ENCODE data around the gene AGGF1. TPM values are rescaled to one million over a fixed set of nuclear protein-coding genes. Genes with fewer than 3 reads are reported as not detected.

AGGF1 gene
- total and polyA plus RNA-seq, 7 donors = 8.4 to 21.8 (median 16.3) TPM

DNA sequence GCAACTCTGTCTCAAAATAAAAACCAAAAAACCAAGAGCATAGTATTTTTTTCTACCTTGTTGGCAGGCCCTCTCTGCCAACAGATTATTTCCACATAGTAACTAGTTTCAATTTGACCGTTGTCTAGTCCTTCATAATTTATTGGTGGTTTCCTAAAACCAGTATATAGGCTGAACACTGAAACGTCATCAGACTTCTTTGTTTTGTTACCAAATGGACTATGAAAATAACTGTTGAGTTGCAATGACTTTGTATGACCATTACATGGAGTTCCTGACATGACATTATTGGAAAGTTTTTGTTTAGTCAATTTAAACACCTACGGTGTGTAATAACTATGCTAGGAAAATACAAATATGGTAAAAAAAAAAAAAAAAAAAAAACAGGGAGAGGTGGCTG lies 1.7 kb downstream of the AGGF1 start:
- Histone ChIP-seq H3K9me3 (no peaks in the 10 kb centered on the region), H3K4me3 (no peak overlapping the region), H3K36me3 (peaks cover 0 to 27% (median 10%) of the 10 kb centered on the region in 4 donors), H3K27me3 (no peaks in the 10 kb centered on the region), H3K27ac (no peak overlapping the region), H3K4me1 (peaks cover 0 to 18% (median 14%) of the 10 kb centered on the region in 4 donors)
- TF ChIP-seq POLR2A (IDR thresholded peaks at IDR 0.05) (no peak), CTCF (IDR thresholded peaks at IDR 0.05) (no peak), EP300 (IDR thresholded peaks at IDR 0.05) (no peak), POLR2AphosphoS5 (IDR thresholded peaks at IDR 0.05) (no peak)
- DNase-seq = no peak
- WGBS, 2 donors = 64 to 74% methylated on average over 3 of the region's 3 CpGs
- intact Hi-C loops (cut with DNase I) = loop anchor here (5.0 kb wide), 1 partner anchor 460 kb away; the partner anchor contains the start of gene WDR41

- peaks cover 0 to 35% (median 17%) of the 10 kb centered on the region in 4 donors for H3K36me3 ChIP-seq
- no peaks in the 10 kb centered on the region for H3K9me3 ChIP-seq
- peaks cover 0 to 18% (median 14%) of the 10 kb centered on the region in 4 donors for H3K4me1 ChIP-seq
- TF ChIP-seq POLR2A (IDR thresholded peaks at IDR 0.05) = no peak
- 88 to 93% methylated on average over 4 of the region's 4 CpGs for WGBS, 2 donors
- no peak for DNase-seq
- H3K4me3 ChIP-seq = no peak overlapping the region
- intact Hi-C loops (cut with DNase I) = loop anchor here (5.0 kb wide), 1 partner anchor 460 kb away; the partner anchor contains the start of gene WDR41
- H3K27me3 ChIP-seq = no peaks in the 10 kb centered on the region
- no peak overlapping the region for H3K27ac ChIP-seq
Measured at GRCh38 chr5:77032635-77033034, 2.4 kb downstream of the AGGF1 start.

GRCh38 chr5:77033338-77033737 lies 3.1 kb downstream of the AGGF1 start:
- Histone ChIP-seq H3K27me3 (no peaks in the 10 kb centered on the region), H3K36me3 (peaks cover 0 to 42% (median 17%) of the 10 kb centered on the region in 4 donors), H3K4me1 (peaks cover 0 to 18% (median 14%) of the 10 kb centered on the region in 4 donors), H3K4me3 (no peak overlapping the region), H3K9me3 (no peaks in the 10 kb centered on the region), H3K27ac (no peak overlapping the region)
- no peak for DNase-seq
- TF ChIP-seq EP300 (IDR thresholded peaks at IDR 0.05) = no peak
- WGBS, 2 donors = 87 to 94% methylated on average over 5 of the region's 5 CpGs
- intact Hi-C loops (cut with DNase I) = loop anchor here (5.0 kb wide), 1 partner anchor 459 kb away; the partner anchor contains the start of gene WDR41

DNA sequence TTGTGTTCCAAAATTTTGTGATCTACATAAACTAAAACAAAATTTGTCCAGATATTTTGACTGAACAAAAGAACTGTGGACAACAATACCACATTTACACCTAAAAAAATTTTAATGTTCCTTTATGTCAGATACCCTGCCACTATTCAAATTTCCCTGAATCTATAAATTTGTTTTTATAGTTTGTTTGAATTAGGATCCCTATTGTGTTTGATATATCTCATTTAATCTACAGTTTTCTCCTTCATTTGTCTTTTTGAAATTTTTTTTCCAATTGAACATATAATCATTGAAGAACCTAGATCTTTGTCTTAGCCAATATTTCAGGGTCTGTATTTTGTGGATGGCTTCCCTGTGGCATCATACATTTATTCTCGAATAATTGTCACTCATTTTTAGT lies 5.7 kb downstream of the AGGF1 start:
- H3K27me3 ChIP-seq = no peaks in the 10 kb centered on the region
- peaks cover 0 to 10% (median 8%) of the 10 kb centered on the region in 4 donors for H3K4me1 ChIP-seq
- no peak overlapping the region for H3K4me3 ChIP-seq
- H3K9me3 ChIP-seq = no peaks in the 10 kb centered on the region
- 87 to 94% methylated on average over 1 of the region's 1 CpG for WGBS, 2 donors
- DNase-seq = no peak
- TF ChIP-seq POLR2A (IDR thresholded peaks at IDR 0.05) (no peak), CTCF (IDR thresholded peaks at IDR 0.05) (no peak), EP300 (IDR thresholded peaks at IDR 0.05) (no peak), POLR2AphosphoS5 (IDR thresholded peaks at IDR 0.05) (no peak)
- H3K36me3 ChIP-seq = peaks cover 0 to 68% (median 27%) of the 10 kb centered on the region in 4 donors
- no peak overlapping the region for H3K27ac ChIP-seq
- intact Hi-C loops (cut with DNase I) = no loop called here

- Histone ChIP-seq H3K9me3 (no peaks in the 10 kb centered on the region), H3K36me3 (peaks cover 0 to 57% (median 11%) of the 10 kb centered on the region in 4 donors), H3K4me3 (no peak overlapping the region), H3K27ac (no peak overlapping the region), H3K27me3 (no peaks in the 10 kb centered on the region), H3K4me1 (no peaks in the 10 kb centered on the region)
- 94 to 95% methylated on average over 1 of the region's 1 CpG for WGBS, 2 donors
- no peak for DNase-seq
- no peak for TF ChIP-seq EP300 (IDR thresholded peaks at IDR 0.05)
- TF ChIP-seq POLR2A (IDR thresholded peaks at IDR 0.05) = no peak
- TF ChIP-seq POLR2AphosphoS5 (IDR thresholded peaks at IDR 0.05) = no peak
- TF ChIP-seq CTCF (IDR thresholded peaks at IDR 0.05) = no peak
- intact Hi-C loops (cut with DNase I) = no loop called here
Measured at GRCh38 chr5:77046416-77047073, 16.3 kb downstream of the AGGF1 start.
